HUDEP-2 (cell line): ENCODE results near the gene NDUFA12.

Experiments
- DNase-seq, 76 experiments: peaks; one replicate each; lab custom pipeline; 2025; ENCODE audit not compliant: unreplicated experiment in 76 of 76; lab: John Stamatoyannopoulos, UW

Gene NDUFA12

GRCh38 chr12:94983321-94983720 is 20.2 kb downstream of the NDUFA12 start:
- DNase-seq, result no peak

DNA sequence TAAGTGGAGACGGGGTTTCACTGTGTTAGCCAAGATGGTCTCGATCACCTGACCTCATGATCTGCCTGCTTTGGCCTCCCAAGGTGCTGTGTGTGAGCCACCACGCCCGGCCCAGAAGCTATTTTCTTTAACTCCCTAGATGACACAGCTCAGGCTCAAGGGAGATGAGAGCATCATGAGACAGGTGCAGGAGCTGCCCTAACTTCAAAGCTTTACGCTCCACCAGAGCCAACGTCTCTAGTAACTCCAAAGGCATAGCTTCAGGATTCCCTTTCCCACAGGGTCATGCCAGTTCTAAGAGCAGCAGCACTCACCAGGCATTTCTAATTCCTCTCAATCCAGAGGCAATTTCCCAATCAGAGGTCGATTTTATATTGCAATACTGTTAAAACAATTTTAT is 21.0 kb downstream of the NDUFA12 start:
- no peak for DNase-seq

DNA sequence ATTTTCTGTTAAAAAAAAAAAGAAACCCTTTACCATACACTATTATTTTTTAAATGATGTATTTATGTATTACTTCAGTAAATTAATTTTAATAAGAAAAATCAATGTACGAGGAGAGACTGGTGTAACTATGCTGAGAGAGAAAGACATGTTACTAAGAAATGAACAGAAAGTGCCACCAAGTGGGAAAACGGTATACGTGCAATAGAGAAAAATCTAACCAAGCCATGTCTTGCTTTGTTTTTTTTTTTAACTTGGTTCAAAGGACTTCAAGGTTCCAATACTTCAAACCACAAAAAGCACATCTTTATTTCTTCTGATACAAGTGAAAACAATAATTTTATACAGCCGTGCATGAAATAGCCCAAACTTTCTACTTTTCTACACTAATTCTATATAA is 22.9 kb downstream of the NDUFA12 start:
- peak in 4 of 76 experiments; percentile 7 to 11 (median 9) for DNase-seq

DNA sequence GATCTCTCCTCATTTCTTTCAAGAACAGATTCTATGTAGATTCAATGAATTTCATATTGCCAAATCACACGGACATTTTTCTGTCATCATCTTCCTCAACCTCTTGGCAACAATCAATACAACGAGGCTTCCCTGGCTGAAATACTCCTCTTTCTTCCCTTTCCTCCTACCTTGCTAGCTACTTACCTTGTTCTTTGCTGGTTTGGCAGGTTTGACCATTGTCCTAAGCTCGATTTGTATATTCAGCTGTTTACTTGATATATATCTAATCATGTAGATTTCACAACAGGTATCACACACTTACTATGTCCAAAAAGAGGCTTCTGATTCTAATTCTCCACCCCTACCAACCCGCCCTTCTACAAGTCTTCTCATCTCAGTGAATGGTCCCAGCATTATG is 23.6 kb downstream of the NDUFA12 start:
- DNase-seq, result no peak

DNA sequence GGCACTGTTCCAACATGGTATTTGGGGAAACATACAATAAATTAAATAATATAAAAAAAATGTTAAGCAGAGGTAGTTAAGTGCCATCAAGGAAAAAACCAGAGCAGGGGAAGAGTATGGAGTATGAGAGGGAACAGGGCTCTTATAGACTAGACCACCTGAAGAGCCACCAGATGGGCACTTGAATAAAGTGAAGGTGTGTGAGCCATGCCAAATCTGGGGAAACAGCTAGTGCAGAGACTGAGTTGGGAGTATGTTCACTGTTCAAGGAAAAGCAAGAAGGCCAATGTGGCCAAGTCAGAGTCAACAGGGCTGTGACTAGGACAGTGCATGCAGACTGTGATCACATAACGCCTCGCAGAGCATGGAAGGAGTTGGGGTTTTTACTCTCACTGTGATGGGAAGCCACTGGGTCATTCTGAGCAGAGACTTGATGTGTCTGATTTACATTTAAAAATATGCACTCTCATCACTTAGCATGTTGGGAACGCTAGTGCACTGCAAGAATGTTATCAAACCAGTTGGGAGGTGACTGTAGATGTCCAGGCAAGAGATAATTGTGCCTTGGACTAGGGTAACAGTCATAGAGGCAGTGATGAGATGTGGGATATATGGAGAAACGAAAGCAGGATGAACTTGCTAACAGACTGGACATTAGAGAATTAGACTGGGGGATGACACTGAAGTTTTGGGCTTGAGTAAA is 25.6 kb downstream of the NDUFA12 start:
- DNase-seq, result peak in 3 of 76 experiments; percentile 2 to 7 (median 2)

- DNase-seq, result no peak
Observed at GRCh38 chr12:94973221-94973620, 30.3 kb downstream of the NDUFA12 start.

DNA sequence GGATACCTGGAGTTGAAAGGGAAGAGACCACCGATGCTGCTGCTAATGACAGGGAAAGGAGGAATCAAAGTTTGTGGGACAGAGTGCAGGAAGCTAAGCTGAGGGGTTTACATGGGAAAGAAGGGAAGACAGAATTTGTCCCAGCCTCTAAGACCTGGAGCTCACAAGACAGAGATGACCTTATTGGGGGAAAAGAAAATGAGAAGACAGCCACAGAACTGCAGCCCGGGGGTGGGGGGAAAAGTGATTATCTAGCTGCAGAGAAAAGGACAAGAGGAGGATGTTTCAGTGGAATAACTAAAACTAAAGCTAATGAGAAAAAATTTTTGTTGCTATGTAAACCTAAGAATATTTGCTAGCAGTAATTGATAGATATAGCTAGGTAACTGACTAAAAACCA is 30.7 kb downstream of the NDUFA12 start:
- no peak for DNase-seq

- DNase-seq, result no peak
Observed at GRCh38 chr12:94971923-94972322, 31.6 kb downstream of the NDUFA12 start.

- DNase-seq, result no peak
Observed at GRCh38 chr12:94970560-94970959, 32.9 kb downstream of the NDUFA12 start.

DNA sequence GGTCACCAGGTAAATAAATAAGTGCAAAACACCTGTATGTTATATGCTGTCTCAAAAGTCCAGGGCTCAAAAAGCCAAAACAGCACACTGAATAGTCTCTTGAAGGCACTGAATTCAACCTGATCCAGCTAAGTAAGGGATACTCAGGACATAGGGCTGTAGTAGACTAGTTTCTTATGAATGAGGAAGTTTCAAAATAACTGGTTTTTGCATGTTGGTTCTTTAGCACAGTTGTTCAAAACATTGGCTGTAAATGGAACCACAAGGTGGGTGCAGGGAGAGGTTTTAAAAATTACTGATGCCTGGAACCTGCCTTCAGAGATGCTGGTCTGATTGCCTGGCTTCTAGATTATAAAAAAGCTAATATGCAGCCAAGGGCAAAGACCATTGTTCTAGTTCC is 34.1 kb downstream of the NDUFA12 start:
- DNase-seq, result no peak

DNA sequence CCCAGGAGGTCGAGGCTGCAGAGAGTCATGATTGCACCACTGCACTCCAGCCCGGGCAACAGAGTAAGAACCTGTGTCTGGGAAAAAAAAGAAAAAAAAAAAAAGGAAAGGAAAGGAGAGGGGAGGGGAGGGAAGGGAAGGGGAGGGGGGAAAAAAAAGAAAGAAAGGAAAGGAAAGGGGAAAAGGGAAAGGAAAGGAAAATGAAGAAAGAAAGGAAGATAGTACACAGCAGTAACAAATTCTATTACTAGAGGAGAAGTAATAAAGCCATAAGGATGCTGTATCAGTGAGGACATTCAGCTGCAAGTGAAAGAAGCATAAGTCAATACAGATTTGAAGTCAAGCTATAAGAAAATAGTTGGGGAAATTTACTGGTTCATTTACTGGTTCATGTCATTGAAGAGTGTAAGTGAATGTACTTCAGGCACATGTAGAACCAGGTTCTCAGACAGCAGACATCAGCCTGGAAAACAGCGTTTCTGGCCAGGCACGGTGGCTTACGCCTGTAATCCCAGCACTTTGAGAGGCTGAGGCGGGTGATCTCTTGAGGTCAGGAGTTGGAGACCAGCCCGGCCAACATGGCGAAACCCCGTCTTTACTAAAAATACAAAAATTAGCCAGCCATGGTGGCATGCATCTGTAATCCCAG is 37.4 kb downstream of the NDUFA12 start:
- no peak for DNase-seq

DNA sequence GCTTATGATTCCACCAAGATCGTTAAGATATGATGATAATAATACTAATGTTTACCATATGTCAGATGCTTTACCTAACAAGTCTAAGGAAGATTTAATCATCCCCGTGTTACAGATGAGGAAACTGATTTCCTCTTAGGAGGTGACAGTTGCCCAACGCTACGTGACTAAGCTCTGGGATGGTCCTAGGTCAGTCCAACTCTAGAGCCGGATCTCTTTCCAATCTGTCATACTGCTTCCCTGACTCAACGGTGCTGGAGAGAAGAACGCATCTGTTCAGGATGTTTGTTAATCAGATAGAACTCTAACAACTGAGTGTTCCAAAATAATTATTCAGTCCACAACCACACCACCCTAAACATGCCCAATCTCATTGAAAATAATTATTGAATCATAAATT is 39.8 kb downstream of the NDUFA12 start:
- DNase-seq, result no peak

DNA sequence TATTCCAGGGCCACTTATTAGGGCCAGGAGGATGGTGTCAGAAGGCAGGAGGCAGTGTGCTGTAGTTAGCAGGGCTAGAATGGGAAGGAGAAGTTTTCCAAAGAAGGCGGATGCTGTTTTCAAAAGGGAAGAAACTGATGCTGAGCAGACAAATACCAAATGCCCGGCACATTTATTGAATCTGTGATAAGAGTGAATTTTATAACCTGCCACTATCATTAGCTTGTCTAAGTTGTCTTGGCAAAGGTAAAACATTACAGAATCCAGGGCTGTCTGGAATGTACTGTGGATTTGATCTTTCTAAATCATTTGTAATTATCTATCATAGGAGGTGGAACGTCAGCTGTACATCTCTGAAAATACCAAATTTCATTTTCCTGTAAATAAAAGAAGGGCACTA is 40.8 kb downstream of the NDUFA12 start:
- DNase-seq, result no peak

DNA sequence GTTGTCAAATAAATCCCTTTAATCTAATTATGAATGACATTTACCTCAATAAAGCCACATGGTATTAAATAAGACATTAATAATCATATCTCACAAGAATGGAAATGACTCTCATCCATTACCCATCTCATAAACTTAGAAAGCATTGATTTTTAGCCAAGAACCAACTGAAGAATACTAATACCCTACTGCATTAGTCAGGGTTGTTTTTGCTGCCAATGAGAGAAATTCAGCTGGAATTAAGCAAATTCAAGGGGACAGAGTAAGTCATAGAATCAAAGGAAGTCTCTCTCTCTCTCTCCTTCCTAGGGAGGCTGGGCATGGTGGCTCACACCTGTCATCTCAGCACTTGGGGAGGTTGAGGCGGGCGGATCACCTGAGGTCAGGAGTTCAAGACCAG is 41.6 kb downstream of the NDUFA12 start:
- DNase-seq, result no peak

- DNase-seq, result no peak
Observed at GRCh38 chr12:94961256-94961824, 42.2 kb downstream of the NDUFA12 start.

DNA sequence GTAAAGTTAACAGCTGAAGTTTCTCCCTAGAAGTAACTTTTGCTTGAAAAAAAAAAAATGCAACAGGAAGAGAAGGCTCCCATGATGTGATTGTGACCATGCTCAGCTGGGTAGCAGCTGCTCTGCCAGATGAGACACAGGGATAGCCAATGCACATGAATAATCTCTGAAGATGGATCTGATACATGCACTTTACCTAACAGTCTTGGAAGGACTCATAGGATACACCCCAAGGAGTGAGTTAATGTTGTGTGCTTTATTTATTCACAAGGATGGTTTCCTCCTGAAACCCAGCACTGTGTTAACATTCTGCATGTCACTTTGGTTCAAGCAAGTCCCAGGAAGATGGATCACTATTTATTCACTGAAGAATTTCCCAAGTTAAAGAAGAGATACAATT is 46.5 kb downstream of the NDUFA12 start:
- DNase-seq, result no peak

DNA sequence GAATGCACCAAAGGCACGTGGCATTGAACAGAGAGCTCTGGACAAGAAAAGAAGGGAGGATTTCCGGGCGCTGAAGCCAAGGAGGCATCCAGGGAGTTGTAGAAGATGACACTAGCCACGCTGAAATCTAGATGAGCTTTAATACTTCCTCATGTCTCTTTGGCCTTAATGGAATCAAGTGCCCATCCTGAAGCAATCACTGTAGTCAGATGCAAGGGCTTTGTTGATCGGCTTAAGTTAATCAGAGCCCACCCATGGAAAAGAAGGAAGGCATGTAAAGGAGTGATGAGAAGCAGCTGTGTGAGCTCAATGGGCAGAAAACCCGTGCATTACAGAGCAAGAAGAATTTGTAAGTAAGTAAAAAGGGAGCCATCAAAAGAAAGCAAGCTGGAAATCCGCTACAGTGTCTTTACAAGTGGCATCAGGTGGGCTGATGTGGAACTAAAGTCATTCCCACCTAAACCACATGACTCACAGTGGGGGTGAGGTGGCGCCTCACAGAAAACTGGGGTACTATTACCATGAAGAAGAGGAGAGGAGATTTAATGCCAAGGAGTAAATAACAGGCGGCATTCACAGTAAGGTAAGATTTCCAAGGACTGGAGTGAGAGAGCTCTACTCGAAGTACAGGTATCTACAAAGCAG is 48.4 kb downstream of the NDUFA12 start:
- no peak for DNase-seq

- peak in 71 of 76 experiments; percentile 3 to 90 (median 57) for DNase-seq
Observed at GRCh38 chr12:94954029-94954685, 49.3 kb downstream of the NDUFA12 start.

GRCh38 chr12:94952325-94952724 is 51.2 kb downstream of the NDUFA12 start:
- peak in 2 of 76 experiments; percentile 4 to 10 for DNase-seq

GRCh38 chr12:94951071-94951934 is 52.2 kb downstream of the NDUFA12 start:
- DNase-seq, result peak in 1 of 76 experiments; percentile 27
